Measurements from ENCODE around the gene SCYGR5.
"Not testable (repeated sequence)": the region's sequence is repeated elsewhere in the genome, so short reads cannot be mapped to it uniquely, and the experiment has no call there.

SCYGR5 gene

GRCh38 chr2:227666631-227667170 is at the start of gene SCYGR5:
TSS of gene SCYGR5 (plus strand) at chr2:227666804. CDS start at chr2:227666804, 0 bp downstream.
- DNase-seq, result not testable (repeated sequence)

GRCh38 chr2:227617316-227618230 is 49.0 kb upstream of the SCYGR5 start, which contains the start of gene SCYGR4:
TSS of gene SCYGR4 (plus strand) at chr2:227617498. CDS start at chr2:227617498, 0 bp downstream.
- no peak for DNase-seq

- no peak for DNase-seq
These were observed 43.4 kb upstream of the SCYGR5 start for GRCh38 chr2:227623226-227623625.

GRCh38 chr2:227625420-227625819 is 41.2 kb upstream of the SCYGR5 start:
- DNase-seq, result no peak

GRCh38 chr2:227626580-227627151 is 39.9 kb upstream of the SCYGR5 start:
- DNase-seq, result no peak

- no peak for DNase-seq
These were observed 38.8 kb upstream of the SCYGR5 start for GRCh38 chr2:227627769-227628168.

- DNase-seq, result no peak
These were observed 37.2 kb upstream of the SCYGR5 start for GRCh38 chr2:227629435-227629834.

GRCh38 chr2:227630322-227630721 is 36.3 kb upstream of the SCYGR5 start:
- DNase-seq, result no peak

GRCh38 chr2:227632827-227633226 is 33.8 kb upstream of the SCYGR5 start:
- no peak for DNase-seq

- DNase-seq, result no peak
These were observed 32.4 kb upstream of the SCYGR5 start for GRCh38 chr2:227634201-227634600.

GRCh38 chr2:227642656-227643055 is 23.9 kb upstream of the SCYGR5 start:
- no peak for DNase-seq

GRCh38 chr2:227643990-227644551 is 22.5 kb upstream of the SCYGR5 start:
- no peak for DNase-seq

GRCh38 chr2:227653419-227653818 is 13.2 kb upstream of the SCYGR5 start:
- DNase-seq, result no peak

- DNase-seq, result no peak
These were observed 12.2 kb upstream of the SCYGR5 start for GRCh38 chr2:227654426-227654825.

GRCh38 chr2:227655454-227655853 is 11.2 kb upstream of the SCYGR5 start:
- no peak for DNase-seq

- DNase-seq, result no peak
These were observed 9.3 kb upstream of the SCYGR5 start for GRCh38 chr2:227657199-227657845.

- no peak for DNase-seq
These were observed 5.5 kb upstream of the SCYGR5 start for GRCh38 chr2:227661025-227661649.

GRCh38 chr2:227661827-227662226 is 4.8 kb upstream of the SCYGR5 start:
- DNase-seq, result no peak

GRCh38 chr2:227665189-227665940 is 1.2 kb upstream of the SCYGR5 start:
- DNase-seq, result no peak

GRCh38 chr2:227671170-227671905 is 4.7 kb downstream of the SCYGR5 start:
- DNase-seq, result no peak

- not testable (repeated sequence) for DNase-seq
These were observed 7.0 kb downstream of the SCYGR5 start for GRCh38 chr2:227673620-227674019.

All from NCI-H187 treated with DMSO at 0.1 percent for 48 hours (cell line).